HG03457 (cell line): Measurements from ENCODE around the gene SMYD3.
"Not testable (repeated sequence)": the region's sequence is repeated elsewhere in the genome, so short reads cannot be mapped to it uniquely, and the experiment has no call there.

Experiments used
- ATAC-seq: cut with Tn5 transposase; IDR thresholded peaks from one replicate; pipeline ENCODE4 v1.9.1; 2021; ENCODE audit warnings: moderate number of reproducible peaks; ENCODE audit not compliant: unreplicated experiment

The SMYD3 gene

GRCh38 chr1:246080031-246080430 is 427.0 kb downstream of the SMYD3 start:
- no peak for ATAC-seq

GRCh38 chr1:246078888-246079252 is 428.2 kb downstream of the SMYD3 start:
- ATAC-seq, result no peak

- no peak for ATAC-seq
Observed at GRCh38 chr1:246078126-246078887, 428.8 kb downstream of the SMYD3 start.

GRCh38 chr1:246077476-246077875 is 429.6 kb downstream of the SMYD3 start:
- no peak for ATAC-seq

- ATAC-seq, result no peak
Observed at GRCh38 chr1:246074421-246074820, 432.7 kb downstream of the SMYD3 start.

- no peak for ATAC-seq
Observed at GRCh38 chr1:246072456-246072955, 434.6 kb downstream of the SMYD3 start.

- ATAC-seq, result not testable (repeated sequence)
Observed at GRCh38 chr1:246071981-246072380, 435.1 kb downstream of the SMYD3 start.

- ATAC-seq, result not testable (repeated sequence)
Observed at GRCh38 chr1:246071561-246071960, 435.5 kb downstream of the SMYD3 start.

- ATAC-seq, result no peak
Observed at GRCh38 chr1:246069581-246069980, 437.5 kb downstream of the SMYD3 start.

- ATAC-seq, result no peak
Observed at GRCh38 chr1:246068619-246069509, 438.2 kb downstream of the SMYD3 start.

- ATAC-seq, result no peak
Observed at GRCh38 chr1:246068217-246068512, 438.9 kb downstream of the SMYD3 start.

GRCh38 chr1:246067432-246068216 is 439.5 kb downstream of the SMYD3 start:
- no peak for ATAC-seq

- no peak for ATAC-seq
Observed at GRCh38 chr1:246066573-246066972, 440.5 kb downstream of the SMYD3 start.

- no peak for ATAC-seq
Observed at GRCh38 chr1:246065592-246065991, 441.5 kb downstream of the SMYD3 start.

GRCh38 chr1:246064891-246065290 is 442.2 kb downstream of the SMYD3 start:
- ATAC-seq, result no peak

GRCh38 chr1:246063013-246063616 is 444.0 kb downstream of the SMYD3 start:
- ATAC-seq, result no peak

GRCh38 chr1:246058466-246058865 is 448.6 kb downstream of the SMYD3 start:
- ATAC-seq, result no peak

- ATAC-seq, result no peak
Observed at GRCh38 chr1:246052603-246053002, 454.5 kb downstream of the SMYD3 start.

GRCh38 chr1:246051909-246052518 is 455.1 kb downstream of the SMYD3 start:
- no peak for ATAC-seq

GRCh38 chr1:246048693-246049092 is 458.4 kb downstream of the SMYD3 start:
- no peak for ATAC-seq
